Measurements from ENCODE around the gene SH3BP4. TPM values are rescaled to one million over a fixed set of nuclear protein-coding genes. Genes with fewer than 3 reads are reported as not detected.

The SH3BP4 gene
- total and polyA plus RNA-seq, 2 of the 13 experiments (the other 11 are each of a cell fraction or from before 2014, with no cell fraction given) = 34.6 to 99.1 TPM

DNA sequence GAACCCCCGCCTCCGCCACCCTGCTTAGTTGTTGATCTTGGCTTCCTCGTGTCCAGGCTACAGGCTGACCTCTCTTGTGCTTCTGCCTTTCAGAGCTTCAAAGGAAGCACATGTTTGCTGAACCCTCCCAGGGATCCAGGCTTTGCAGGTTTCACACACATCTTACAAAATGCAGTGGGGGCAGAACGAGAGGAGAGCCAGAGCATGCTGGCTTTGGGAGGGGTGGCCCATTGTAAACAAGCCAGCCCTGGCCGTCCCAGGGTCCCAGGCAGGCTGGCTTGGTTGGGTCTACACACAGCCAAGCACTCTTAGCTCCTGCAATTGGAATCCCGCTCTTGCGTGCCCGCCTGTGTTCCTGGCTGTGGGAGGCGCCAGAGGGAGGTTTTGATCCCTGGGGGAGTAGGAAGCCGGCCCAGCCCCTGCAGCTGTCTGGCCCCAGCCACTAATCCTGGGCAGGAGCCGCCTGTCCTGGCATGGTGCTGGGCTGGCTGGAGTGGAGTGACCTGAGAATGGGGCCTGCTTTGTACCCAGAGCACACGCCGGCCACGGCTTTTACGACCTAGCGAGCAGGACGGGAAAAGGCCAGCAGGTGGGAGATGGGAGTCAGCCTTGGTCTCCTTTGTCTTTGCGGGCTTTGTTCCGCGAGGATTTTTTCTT is 53.9 kb downstream of the SH3BP4 start (continued):
- TF ChIP-seq EP300 (IDR thresholded peaks at IDR 0.05; ENCODE audit: low read depth in 2 of 2, low read length in 2 of 2) (peak; percentile 70 to 88; a peak in 3 of 4 replicates), EP300 (CRISPR knock-in tag; IDR thresholded peaks at IDR 0.05; ENCODE audit: borderline replicate concordance) (peak; percentile 91), GTF2F1 (IDR thresholded peaks at IDR 0.05; ENCODE audit: low read length) (no peak), GZF1 (CRISPR knock-in tag; IDR thresholded peaks at IDR 0.05) (no peak; the same call in 1 of the 2 replicates), HNRNPH1 (optimal IDR thresholded peaks at IDR 0.05; ENCODE audit: low read depth, low read length) (no peak), ZNF235 (CRISPR knock-in tag; IDR thresholded peaks at IDR 0.05; ENCODE audit: borderline replicate concordance) (peak; percentile 75; the same call in 1 of the 2 replicates), ZNF672 (CRISPR knock-in tag; IDR thresholded peaks at IDR 0.05) (no peak), SALL2 (CRISPR knock-in tag; IDR thresholded peaks at IDR 0.05) (peak; percentile 85), TEAD3 (CRISPR knock-in tag; optimal IDR thresholded peaks at IDR 0.05; ENCODE audit: borderline replicate concordance) (peak; percentile 88), TARDBP (CRISPR knock-in tag; IDR thresholded peaks at IDR 0.05) (peak; percentile 100), ZNF883 (CRISPR knock-in tag; IDR thresholded peaks at IDR 0.05; ENCODE audit: not compliant biosample characterization) (peak; percentile 87)
- TF ChIP-seq, protein P1, sequence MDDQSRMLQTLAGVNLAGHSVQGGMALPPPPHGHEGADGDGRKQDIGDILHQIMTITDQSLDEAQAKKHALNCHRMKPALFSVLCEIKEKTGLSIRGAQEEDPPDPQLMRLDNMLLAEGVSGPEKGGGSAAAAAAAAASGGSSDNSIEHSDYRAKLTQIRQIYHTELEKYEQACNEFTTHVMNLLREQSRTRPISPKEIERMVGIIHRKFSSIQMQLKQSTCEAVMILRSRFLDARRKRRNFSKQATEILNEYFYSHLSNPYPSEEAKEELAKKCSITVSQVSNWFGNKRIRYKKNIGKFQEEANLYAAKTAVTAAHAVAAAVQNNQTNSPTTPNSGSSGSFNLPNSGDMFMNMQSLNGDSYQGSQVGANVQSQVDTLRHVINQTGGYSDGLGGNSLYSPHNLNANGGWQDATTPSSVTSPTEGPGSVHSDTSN (CRISPR knock-in tag; IDR thresholded peaks at IDR 0.05; ENCODE audit: borderline replicate concordance) = no peak; the same call in 1 of the 2 replicates
- TF ChIP-seq, protein P2, sequence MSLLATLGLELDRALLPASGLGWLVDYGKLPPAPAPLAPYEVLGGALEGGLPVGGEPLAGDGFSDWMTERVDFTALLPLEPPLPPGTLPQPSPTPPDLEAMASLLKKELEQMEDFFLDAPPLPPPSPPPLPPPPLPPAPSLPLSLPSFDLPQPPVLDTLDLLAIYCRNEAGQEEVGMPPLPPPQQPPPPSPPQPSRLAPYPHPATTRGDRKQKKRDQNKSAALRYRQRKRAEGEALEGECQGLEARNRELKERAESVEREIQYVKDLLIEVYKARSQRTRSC (CRISPR knock-in tag; IDR thresholded peaks at IDR 0.05; ENCODE audit: low read depth) = no peak
- TF ChIP-seq, protein P3, sequence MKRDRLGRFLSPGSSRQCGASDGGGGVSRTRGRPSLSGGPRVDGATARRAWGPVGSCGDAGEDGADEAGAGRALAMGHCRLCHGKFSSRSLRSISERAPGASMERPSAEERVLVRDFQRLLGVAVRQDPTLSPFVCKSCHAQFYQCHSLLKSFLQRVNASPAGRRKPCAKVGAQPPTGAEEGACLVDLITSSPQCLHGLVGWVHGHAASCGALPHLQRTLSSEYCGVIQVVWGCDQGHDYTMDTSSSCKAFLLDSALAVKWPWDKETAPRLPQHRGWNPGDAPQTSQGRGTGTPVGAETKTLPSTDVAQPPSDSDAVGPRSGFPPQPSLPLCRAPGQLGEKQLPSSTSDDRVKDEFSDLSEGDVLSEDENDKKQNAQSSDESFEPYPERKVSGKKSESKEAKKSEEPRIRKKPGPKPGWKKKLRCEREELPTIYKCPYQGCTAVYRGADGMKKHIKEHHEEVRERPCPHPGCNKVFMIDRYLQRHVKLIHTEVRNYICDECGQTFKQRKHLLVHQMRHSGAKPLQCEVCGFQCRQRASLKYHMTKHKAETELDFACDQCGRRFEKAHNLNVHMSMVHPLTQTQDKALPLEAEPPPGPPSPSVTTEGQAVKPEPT (CRISPR knock-in tag; IDR thresholded peaks at IDR 0.05; ENCODE audit: low read depth) = peak; percentile 86
- TF ChIP-seq, protein P4, sequence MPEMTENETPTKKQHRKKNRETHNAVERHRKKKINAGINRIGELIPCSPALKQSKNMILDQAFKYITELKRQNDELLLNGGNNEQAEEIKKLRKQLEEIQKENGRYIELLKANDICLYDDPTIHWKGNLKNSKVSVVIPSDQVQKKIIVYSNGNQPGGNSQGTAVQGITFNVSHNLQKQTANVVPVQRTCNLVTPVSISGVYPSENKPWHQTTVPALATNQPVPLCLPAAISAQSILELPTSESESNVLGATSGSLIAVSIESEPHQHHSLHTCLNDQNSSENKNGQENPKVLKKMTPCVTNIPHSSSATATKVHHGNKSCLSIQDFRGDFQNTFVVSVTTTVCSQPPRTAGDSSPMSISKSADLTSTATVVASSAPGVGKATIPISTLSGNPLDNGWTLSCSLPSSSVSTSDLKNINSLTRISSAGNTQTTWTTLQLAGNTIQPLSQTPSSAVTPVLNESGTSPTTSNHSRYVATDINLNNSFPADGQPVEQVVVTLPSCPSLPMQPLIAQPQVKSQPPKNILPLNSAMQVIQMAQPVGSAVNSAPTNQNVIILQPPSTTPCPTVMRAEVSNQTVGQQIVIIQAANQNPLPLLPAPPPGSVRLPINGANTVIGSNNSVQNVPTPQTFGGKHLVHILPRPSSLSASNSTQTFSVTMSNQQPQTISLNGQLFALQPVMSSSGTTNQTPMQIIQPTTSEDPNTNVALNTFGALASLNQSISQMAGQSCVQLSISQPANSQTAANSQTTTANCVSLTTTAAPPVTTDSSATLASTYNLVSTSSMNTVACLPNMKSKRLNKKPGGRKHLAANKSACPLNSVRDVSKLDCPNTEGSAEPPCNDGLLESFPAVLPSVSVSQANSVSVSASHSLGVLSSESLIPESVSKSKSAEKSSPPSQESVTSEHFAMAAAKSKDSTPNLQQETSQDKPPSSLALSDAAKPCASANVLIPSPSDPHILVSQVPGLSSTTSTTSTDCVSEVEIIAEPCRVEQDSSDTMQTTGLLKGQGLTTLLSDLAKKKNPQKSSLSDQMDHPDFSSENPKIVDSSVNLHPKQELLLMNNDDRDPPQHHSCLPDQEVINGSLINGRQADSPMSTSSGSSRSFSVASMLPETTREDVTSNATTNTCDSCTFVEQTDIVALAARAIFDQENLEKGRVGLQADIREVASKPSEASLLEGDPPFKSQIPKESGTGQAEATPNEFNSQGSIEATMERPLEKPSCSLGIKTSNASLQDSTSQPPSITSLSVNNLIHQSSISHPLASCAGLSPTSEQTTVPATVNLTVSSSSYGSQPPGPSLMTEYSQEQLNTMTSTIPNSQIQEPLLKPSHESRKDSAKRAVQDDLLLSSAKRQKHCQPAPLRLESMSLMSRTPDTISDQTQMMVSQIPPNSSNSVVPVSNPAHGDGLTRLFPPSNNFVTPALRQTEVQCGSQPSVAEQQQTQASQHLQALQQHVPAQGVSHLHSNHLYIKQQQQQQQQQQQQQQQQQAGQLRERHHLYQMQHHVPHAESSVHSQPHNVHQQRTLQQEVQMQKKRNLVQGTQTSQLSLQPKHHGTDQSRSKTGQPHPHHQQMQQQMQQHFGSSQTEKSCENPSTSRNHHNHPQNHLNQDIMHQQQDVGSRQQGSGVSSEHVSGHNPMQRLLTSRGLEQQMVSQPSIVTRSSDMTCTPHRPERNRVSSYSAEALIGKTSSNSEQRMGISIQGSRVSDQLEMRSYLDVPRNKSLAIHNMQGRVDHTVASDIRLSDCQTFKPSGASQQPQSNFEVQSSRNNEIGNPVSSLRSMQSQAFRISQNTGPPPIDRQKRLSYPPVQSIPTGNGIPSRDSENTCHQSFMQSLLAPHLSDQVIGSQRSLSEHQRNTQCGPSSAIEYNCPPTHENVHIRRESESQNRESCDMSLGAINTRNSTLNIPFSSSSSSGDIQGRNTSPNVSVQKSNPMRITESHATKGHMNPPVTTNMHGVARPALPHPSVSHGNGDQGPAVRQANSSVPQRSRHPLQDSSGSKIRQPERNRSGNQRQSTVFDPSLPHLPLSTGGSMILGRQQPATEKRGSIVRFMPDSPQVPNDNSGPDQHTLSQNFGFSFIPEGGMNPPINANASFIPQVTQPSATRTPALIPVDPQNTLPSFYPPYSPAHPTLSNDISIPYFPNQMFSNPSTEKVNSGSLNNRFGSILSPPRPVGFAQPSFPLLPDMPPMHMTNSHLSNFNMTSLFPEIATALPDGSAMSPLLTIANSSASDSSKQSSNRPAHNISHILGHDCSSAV (CRISPR knock-in tag; IDR thresholded peaks at IDR 0.05; ENCODE audit: borderline replicate concordance) = peak; percentile 83; the same call in 1 of the 2 replicates

All from HepG2 (cell line).